Ishikawa (cell line): ENCODE measurements around the gene PUM1.

Experiments
- CEBPB ChIP-seq: IDR thresholded peaks from 2 replicates; pipeline ENCODE4 v1.6.1; 2012
- CREB1 ChIP-seq: IDR thresholded peaks from 2 replicates; pipeline ENCODE4 v1.6.1; 2012; ENCODE audit warnings: low read depth
- EGR1 ChIP-seq: IDR thresholded peaks from 2 replicates; pipeline ENCODE4 v1.6.1; 2012
- EP300 ChIP-seq: IDR thresholded peaks from 2 replicates; pipeline ENCODE4 v1.6.1; 2012; ENCODE audit warnings: borderline replicate concordance
- FOXM1 ChIP-seq: IDR thresholded peaks from 2 replicates; pipeline ENCODE4 v1.6.1; 2012; ENCODE audit warnings: low read depth, borderline replicate concordance
- NFIC ChIP-seq: IDR thresholded peaks from 2 replicates; pipeline ENCODE4 v1.6.1; 2012
- RAD21 ChIP-seq: IDR thresholded peaks from 2 replicates; pipeline ENCODE4 v1.6.1; 2012; ENCODE audit warnings: low read depth
- REST ChIP-seq: IDR thresholded peaks from 2 replicates; pipeline ENCODE4 v1.6.1; 2012; ENCODE audit warnings: low read depth, mild to moderate bottlenecking
- TAF1 ChIP-seq: IDR thresholded peaks from 2 replicates; pipeline ENCODE4 v1.6.1; 2012; ENCODE audit warnings: low read depth, mild to moderate bottlenecking
- TCF12 ChIP-seq: IDR thresholded peaks from 2 replicates; pipeline ENCODE4 v1.6.1; 2012; ENCODE audit warnings: low read depth
- TEAD4 ChIP-seq: IDR thresholded peaks from 2 replicates; pipeline ENCODE4 v1.6.1; 2012
- USF1 ChIP-seq: IDR thresholded peaks from 2 replicates; pipeline ENCODE4 v1.6.1; 2012
- YY1 ChIP-seq: IDR thresholded peaks from 2 replicates; pipeline ENCODE4 v1.6.1; 2012; ENCODE audit warnings: low read depth
- ZBTB7A ChIP-seq: IDR thresholded peaks from 2 replicates; pipeline ENCODE4 v1.6.1; 2012; ENCODE audit warnings: low read depth
- TF ChIP-seq, protein P1 (sequence below): IDR thresholded peaks from 2 replicates; pipeline ENCODE4 v1.6.1; 2012

The PUM1 gene

DNA sequence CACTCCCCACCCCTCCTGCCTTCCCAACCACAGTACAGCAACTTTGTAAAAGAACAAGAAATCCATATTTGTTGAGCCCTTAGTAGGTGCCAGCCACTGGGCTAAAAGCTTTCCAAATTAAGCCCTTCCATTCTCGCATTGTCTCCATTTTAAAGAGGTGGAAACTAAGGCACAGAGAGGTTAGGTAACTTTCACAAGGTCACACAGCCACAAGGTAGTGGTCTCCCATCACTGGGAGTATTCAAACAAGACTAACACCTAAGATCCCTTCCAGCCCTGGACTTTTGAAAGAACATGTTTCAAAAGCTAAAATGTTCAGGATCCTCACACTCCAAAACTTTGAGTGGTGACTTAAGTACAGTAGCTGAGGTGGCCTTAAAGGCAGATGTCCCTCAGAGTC is 160.1 kb downstream of the PUM1 start:
- TF ChIP-seq CREB1 (no peak), EGR1 (no peak), NFIC (no peak), USF1 (no peak), REST (no peak), EP300 (no peak), TEAD4 (no peak)
- TF ChIP-seq, protein P1, sequence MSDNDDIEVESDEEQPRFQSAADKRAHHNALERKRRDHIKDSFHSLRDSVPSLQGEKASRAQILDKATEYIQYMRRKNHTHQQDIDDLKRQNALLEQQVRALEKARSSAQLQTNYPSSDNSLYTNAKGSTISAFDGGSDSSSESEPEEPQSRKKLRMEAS: no peak

- no peak for TF ChIP-seq EGR1
- no peak for TF ChIP-seq FOXM1
- no peak for TF ChIP-seq EP300
- TF ChIP-seq REST: no peak
- no peak for TF ChIP-seq CEBPB
- no peak for TF ChIP-seq NFIC
These were observed 160.6 kb downstream of the PUM1 start for GRCh38 chr1:30904962-30905335.

GRCh38 chr1:30904191-30904961 is 161.1 kb downstream of the PUM1 start:
- TF ChIP-seq, protein P1: no peak
- TF ChIP-seq CREB1: no peak
- no peak for TF ChIP-seq TAF1
- TF ChIP-seq ZBTB7A: no peak
- TF ChIP-seq USF1: no peak
- TF ChIP-seq EGR1: no peak
- no peak for TF ChIP-seq RAD21
- no peak for TF ChIP-seq TCF12

GRCh38 chr1:30903343-30904034 is 162.0 kb downstream of the PUM1 start:
- TF ChIP-seq, protein P1: no peak
- TF ChIP-seq FOXM1 (no peak), CREB1 (no peak)

DNA sequence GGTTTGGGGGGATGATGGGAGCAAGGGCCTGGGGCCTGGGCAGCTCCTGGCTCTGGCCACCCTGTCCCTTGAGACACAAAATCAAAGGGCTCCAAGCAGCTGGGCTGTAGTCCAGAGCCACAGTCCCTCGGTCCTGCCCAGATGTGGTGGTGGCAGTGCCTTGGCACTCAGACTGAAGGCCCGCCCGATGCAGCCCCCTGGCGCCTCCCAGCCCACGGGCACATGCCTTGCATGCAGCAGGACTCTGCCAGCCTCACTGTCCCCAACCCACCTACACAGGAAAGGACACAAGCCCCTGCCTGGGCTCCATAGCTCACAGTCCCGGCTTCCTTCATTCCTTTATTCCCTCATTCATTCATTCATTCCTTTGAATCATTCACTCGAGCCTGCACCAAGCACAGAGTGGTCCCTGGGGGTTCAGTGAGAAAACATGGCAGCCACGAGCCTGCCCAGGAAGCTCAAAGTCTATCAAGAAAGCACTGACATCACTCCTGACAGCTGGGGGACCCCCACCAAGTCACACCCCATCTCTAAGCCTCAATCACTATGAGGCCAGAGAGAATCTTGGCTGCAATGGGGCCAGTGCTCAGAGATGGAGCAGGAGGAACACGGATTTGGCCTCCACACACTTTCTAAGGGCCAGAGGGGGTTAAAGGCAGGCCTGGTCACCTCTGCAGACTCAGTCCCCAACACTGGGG is 162.8 kb downstream of the PUM1 start:
- TF ChIP-seq TAF1: no peak
- no peak for TF ChIP-seq EP300
- TF ChIP-seq CREB1: no peak
- no peak for TF ChIP-seq USF1
- no peak for TF ChIP-seq TEAD4
- TF ChIP-seq YY1: no peak
- TF ChIP-seq, protein P1: no peak
- no peak for TF ChIP-seq FOXM1
- no peak for TF ChIP-seq ZBTB7A
- no peak for TF ChIP-seq EGR1
